Gastroesophageal sphincter (tissue), 4 donors: Measurements from ENCODE around the gene SLC2A9. TPM values are rescaled to one million over a fixed set of nuclear protein-coding genes. Genes with fewer than 3 reads are reported as not detected.

Source experiments
- ATAC-seq: fragments of 150-250 bp; one replicate; pipeline ENCODE4 v1.9.1; 2016; ENCODE audit warnings: mild to moderate bottlenecking, moderate library complexity
- H3K27ac ChIP-seq, 4 donors: fragments of 200-600 bp; sonication (generic) in 3 of 4; 1 replicate in 3 of 4; 2 replicates in 1 of 4; pipeline ENCODE4 v1.5.1; 2016 to 2019
- H3K27me3 ChIP-seq: fragments of 200-600 bp; sonication (generic); one replicate; pipeline ENCODE4 v1.5.1; 2019
- H3K36me3 ChIP-seq, 2 donors: fragments of 200-600 bp; sonication (generic); one replicate each; pipeline ENCODE4 v1.5.1; 2019; ENCODE audit warnings: control low read depth in 1 of 2
- H3K4me1 ChIP-seq, 3 donors: fragments of 200-600 bp; sonication (generic); 1 replicate in 2 of 3; 2 replicates in 1 of 3; pipeline ENCODE4 v1.5.1; 2016 to 2019; ENCODE audit warnings: control low read depth in 2 of 3
- H3K4me3 ChIP-seq, 2 donors: fragments of 200-600 bp; sonication (generic); one replicate each; pipeline ENCODE4 v1.5.1; 2019; ENCODE audit warnings: mild to moderate bottlenecking in 1 of 2, moderate library complexity in 1 of 2
- H3K9me3 ChIP-seq, 3 donors: fragments of 200-600 bp; sonication (generic); one replicate each; pipeline ENCODE4 v1.5.1; 2017 to 2019; ENCODE audit warnings: control low read depth in 2 of 3
- EP300 ChIP-seq: sonication (generic); formaldehyde crosslinking; IDR thresholded peaks from one replicate; pipeline ENCODE4 v1.6.1; 2017; ENCODE audit warnings: antibody characterized with exemption, mild to moderate bottlenecking
- POLR2A ChIP-seq, 2 donors: fragments of 450-650 bp; IDR thresholded peaks; one replicate each; pipeline ENCODE4 v1.6.1; 2017; ENCODE audit warnings: antibody characterized with exemption in 2 of 2, mild to moderate bottlenecking in 2 of 2, moderate library complexity in 1 of 2
- POLR2AphosphoS5 ChIP-seq: sonication (generic); formaldehyde crosslinking; IDR thresholded peaks from one replicate; pipeline ENCODE4 v1.6.1; 2017; ENCODE audit warnings: antibody characterized with exemption
- WGBS, 2 donors: methylation state at CpG; one replicate each; pipeline ENCODE4 v1.1.5; 2018; ENCODE audit warnings: low coverage in 1 of 2; 5-methylcytosine and 5-hydroxymethylcytosine counted together
- total RNA-seq, 4 donors: library from RNA; depleted of rRNA; stranded (reverse); fragments of >200 nt; gene quantifications; one replicate each; pipeline ENCODE4 v1.1.0, GENCODE V29; 2016
- TF ChIP-seq, protein P1 (sequence below), 4 experiments: fragments of 200-600 bp in 2 of 4; fragments of 450-650 bp in 2 of 4; sonication (generic) in 1 of 4; IDR thresholded peaks; one replicate each; pipeline ENCODE4 v1.5.1; 2017 to 2019; ENCODE audit warnings: antibody characterized with exemption in 4 of 4, mild to moderate bottlenecking in 2 of 4, moderate library complexity in 2 of 4

The SLC2A9 gene
- total RNA-seq, 4 donors from 2014 or later = 3.1 to 6.5 (median 4.3) TPM

DNA sequence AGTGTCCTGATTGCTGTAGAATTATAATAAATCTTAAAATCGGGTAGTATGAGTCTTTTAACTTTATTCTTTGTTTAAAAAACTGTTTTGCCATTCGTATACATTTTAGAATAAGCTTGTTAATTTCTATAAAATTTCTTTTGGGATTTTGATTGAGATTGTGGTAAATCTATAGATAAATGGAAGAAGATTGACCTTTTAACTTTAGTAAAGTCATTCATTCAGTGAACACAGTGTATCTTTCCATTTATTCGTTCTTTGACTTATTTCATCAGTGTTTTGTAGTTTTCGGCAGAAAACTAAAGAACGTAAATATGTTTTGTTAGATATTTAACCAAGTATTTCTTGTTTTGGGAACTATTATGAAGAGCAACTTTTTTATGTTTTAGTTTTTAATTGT lies 201.0 kb downstream of the SLC2A9 start:
- H3K4me3 ChIP-seq = no peak overlapping the region
- H3K9me3 ChIP-seq = peaks cover 0 to 9% (median 0%) of the 10 kb centered on the region in 3 donors
- no peaks in the 10 kb centered on the region for H3K36me3 ChIP-seq
- 74 to 79% methylated on average over 5 of the region's 5 CpGs for WGBS, 2 donors
- no peaks in the 10 kb centered on the region for H3K4me1 ChIP-seq
- no peak overlapping the region for H3K27ac ChIP-seq
- TF ChIP-seq, protein P1, sequence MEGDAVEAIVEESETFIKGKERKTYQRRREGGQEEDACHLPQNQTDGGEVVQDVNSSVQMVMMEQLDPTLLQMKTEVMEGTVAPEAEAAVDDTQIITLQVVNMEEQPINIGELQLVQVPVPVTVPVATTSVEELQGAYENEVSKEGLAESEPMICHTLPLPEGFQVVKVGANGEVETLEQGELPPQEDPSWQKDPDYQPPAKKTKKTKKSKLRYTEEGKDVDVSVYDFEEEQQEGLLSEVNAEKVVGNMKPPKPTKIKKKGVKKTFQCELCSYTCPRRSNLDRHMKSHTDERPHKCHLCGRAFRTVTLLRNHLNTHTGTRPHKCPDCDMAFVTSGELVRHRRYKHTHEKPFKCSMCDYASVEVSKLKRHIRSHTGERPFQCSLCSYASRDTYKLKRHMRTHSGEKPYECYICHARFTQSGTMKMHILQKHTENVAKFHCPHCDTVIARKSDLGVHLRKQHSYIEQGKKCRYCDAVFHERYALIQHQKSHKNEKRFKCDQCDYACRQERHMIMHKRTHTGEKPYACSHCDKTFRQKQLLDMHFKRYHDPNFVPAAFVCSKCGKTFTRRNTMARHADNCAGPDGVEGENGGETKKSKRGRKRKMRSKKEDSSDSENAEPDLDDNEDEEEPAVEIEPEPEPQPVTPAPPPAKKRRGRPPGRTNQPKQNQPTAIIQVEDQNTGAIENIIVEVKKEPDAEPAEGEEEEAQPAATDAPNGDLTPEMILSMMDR (IDR thresholded peaks at IDR 0.05) = no peak
- TF ChIP-seq POLR2AphosphoS5 (no peak), EP300 (no peak), POLR2A (IDR thresholded peaks at IDR 0.05) (no peak)
- no peak for ATAC-seq
- H3K27me3 ChIP-seq = no peaks in the 10 kb centered on the region

GRCh38 chr4:9816285-9816684 lies 205.0 kb downstream of the SLC2A9 start:
- no peak overlapping the region for H3K4me3 ChIP-seq
- H3K9me3 ChIP-seq = peaks cover 0 to 9% (median 0%) of the 10 kb centered on the region in 3 donors
- no peaks in the 10 kb centered on the region for H3K4me1 ChIP-seq
- no peak for TF ChIP-seq EP300
- TF ChIP-seq, protein P1 (IDR thresholded peaks at IDR 0.05) = no peak
- no peak for TF ChIP-seq POLR2AphosphoS5
- TF ChIP-seq POLR2A (IDR thresholded peaks at IDR 0.05) = no peak
- ATAC-seq = no peak
- H3K36me3 ChIP-seq = no peaks in the 10 kb centered on the region
- H3K27ac ChIP-seq = no peak overlapping the region
- H3K27me3 ChIP-seq = no peaks in the 10 kb centered on the region
- 93% methylated on average over 3 of the region's 3 CpGs for WGBS, 2 donors

DNA sequence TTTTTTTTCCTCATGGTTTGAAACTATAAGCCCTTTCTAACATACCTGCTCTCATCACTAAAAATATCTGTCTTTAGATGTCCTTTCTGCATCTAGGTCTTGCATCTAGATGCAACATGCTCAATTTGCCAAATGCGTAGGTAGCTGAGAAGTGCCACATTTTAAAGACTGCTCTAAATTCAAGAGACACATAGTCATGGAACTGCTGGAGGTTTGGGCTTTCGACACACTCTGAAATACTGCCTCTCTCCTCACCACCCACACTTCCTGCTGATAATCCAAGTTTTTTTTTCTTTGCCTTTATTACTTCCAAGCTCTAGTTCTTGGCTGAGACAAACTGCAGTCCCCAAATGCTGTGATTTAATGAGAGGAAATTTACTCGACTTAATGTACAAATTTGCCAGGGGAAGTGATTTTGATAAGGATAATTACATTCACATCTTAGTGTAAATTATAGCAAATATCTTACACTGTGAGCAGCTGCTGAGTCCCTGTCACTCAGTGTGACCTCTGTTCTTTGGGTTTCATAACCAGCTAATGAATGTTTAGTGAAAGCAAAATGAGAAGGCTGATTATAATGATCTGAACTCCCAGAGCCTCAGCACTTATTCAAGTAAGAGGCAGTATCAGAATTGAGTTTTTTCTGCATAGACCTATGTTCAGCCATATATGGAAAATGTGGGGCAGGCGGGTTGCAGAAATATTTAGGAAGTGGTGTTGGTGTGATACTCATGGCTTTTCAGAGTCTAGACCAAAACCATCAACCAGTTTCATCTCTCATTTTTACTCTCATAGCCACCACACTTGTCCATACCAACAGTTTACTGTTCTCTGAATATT lies 208.6 kb downstream of the SLC2A9 start:
- no peak for ATAC-seq
- Histone ChIP-seq H3K9me3 (no peaks in the 10 kb centered on the region), H3K36me3 (no peaks in the 10 kb centered on the region), H3K27ac (no peak overlapping the region), H3K4me1 (no peaks in the 10 kb centered on the region), H3K4me3 (no peak overlapping the region), H3K27me3 (no peaks in the 10 kb centered on the region)
- WGBS, 2 donors = 33 to 45% methylated on average over 4 of the region's 4 CpGs
- TF ChIP-seq, protein P1 (IDR thresholded peaks at IDR 0.05) = no peak
- TF ChIP-seq EP300 = no peak
- no peak for TF ChIP-seq POLR2AphosphoS5
- no peak for TF ChIP-seq POLR2A (IDR thresholded peaks at IDR 0.05)

DNA sequence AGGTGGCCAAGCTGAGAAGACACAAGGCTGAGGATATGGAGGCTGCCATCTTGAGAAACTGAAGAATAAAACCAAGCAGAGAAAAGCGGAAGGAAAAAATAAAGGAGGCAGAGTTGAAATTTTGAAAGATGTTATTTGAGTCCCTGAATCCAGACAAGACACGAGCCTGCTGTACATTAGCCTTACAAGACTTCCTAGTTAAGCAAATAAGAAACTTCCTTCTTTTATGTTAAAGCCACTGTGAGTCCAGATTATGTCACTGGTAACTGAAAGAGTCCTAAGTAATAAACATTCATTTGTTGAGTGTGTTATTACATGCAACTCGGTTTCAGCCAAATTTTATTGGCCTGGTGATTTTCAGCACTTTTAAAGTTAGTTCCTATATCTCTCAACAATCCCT lies 209.5 kb downstream of the SLC2A9 start:
- Histone ChIP-seq H3K9me3 (no peaks in the 10 kb centered on the region), H3K36me3 (no peaks in the 10 kb centered on the region), H3K4me3 (no peak overlapping the region), H3K27me3 (no peaks in the 10 kb centered on the region), H3K27ac (no peak overlapping the region), H3K4me1 (no peaks in the 10 kb centered on the region)
- 76 to 79% methylated on average over 3 of the region's 3 CpGs for WGBS, 2 donors
- TF ChIP-seq, protein P1 (IDR thresholded peaks at IDR 0.05) = no peak
- no peak for TF ChIP-seq POLR2AphosphoS5
- TF ChIP-seq EP300 = no peak
- no peak for TF ChIP-seq POLR2A (IDR thresholded peaks at IDR 0.05)
- ATAC-seq = no peak

DNA sequence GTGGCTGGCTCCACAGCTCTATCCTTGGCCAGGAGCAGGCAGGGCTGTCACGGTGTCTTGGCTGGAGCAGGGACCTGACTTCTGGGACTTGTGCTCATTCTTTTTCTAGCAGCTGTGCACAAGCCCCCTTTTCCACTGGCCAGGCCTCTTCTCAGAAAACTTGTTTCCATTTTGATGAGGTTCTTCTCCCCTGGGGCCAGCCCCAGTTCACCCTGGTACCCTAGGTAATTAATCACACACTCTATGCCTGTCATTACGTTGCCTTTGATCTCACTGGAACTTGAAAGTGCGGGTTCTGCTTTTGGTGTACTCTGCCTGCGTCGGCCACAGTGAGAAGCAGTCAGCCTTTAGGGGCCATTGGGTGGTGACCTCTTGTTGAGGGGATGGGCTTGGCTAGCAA lies 213.2 kb downstream of the SLC2A9 start:
- no peak for ATAC-seq
- WGBS, 2 donors = 76% methylated on average over 4 of the region's 5 CpGs; no CpG with 5 or more reads in 1 of the 2 donors

More for the DNA sequence above, 213.2 kb downstream of the SLC2A9 start:
- Histone ChIP-seq H3K4me3 (no peak overlapping the region), H3K4me1 (no peaks in the 10 kb centered on the region), H3K27me3 (no peaks in the 10 kb centered on the region), H3K27ac (no peak overlapping the region), H3K36me3 (no peaks in the 10 kb centered on the region), H3K9me3 (no peaks in the 10 kb centered on the region)
- TF ChIP-seq POLR2A (IDR thresholded peaks at IDR 0.05) (no peak), EP300 (no peak), POLR2AphosphoS5 (no peak)
- TF ChIP-seq, protein P1 (IDR thresholded peaks at IDR 0.05) = no peak
